Choroid plexus epithelial cell (primary cell): Measurements from ENCODE around the gene TECTB.

ENCODE experiments used
- DNase-seq: peaks from one replicate; pipeline ENCODE4 v3.0.0-alpha.2; 2010; ENCODE audit warnings: low read depth
- H3K4me3 ChIP-seq: 2 replicates; pipeline ENCODE4 v1.5.1; 2011; ENCODE audit warnings: low read depth, mild to moderate bottlenecking, control low read depth, low read length, moderate library complexity
- CTCF ChIP-seq: conservative IDR thresholded peaks from 2 replicates; pipeline ENCODE4 v1.5.1; 2011; ENCODE audit warnings: low read depth, mild to moderate bottlenecking, control low read depth, inconsistent platforms, low read length, moderate library complexity

Gene TECTB

GRCh38 chr10:112295853-112296830, 12.9 kb downstream of the TECTB start:
- peak; percentile 92 for DNase-seq
- H3K4me3 ChIP-seq = no peak overlapping the region
- TF ChIP-seq CTCF = no peak

DNA sequence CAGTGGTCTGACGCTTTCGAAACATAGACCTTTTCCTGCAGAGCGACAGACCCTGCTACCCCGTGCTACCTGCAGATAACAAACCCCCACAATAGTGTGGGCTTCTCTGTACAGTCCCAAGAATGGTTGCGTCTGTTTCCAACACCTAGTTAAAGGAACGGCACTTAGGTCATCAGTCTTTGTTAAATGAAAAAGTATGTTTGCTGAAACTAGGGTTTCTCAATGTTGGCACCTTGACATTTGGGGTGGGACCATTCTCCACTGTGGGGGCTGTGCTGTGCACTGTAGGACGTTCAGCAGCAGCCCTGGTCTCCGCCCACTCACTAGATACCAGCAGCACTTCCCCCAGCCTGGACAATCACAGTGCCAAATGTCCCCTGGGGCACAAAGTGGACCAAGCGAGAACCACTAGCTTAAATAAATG, 13.7 kb downstream of the TECTB start:
- H3K4me3 ChIP-seq = no peak overlapping the region
- DNase-seq = peak; percentile 13
- TF ChIP-seq CTCF = no peak

DNA sequence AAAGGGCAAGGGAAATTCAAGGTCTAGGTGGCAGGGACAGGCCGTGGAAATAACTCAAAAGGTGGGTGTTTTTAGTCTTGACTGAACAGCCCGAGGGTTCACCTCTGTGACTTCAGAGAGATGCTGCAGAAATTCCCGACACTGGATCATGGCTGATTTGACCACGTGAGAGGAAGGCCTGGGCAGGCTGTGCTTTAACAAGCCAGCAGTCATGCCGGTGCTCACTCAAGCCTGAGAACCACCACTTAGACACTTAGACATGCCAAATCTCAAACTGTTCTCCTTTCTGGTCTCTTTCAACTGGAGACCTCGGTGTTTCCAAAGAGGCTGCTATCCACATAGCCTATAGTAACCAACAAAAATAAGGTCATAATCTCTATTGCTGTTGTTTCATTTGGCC, 15.4 kb downstream of the TECTB start:
- no peak overlapping the region for H3K4me3 ChIP-seq
- no peak for TF ChIP-seq CTCF
- DNase-seq = no peak

DNA sequence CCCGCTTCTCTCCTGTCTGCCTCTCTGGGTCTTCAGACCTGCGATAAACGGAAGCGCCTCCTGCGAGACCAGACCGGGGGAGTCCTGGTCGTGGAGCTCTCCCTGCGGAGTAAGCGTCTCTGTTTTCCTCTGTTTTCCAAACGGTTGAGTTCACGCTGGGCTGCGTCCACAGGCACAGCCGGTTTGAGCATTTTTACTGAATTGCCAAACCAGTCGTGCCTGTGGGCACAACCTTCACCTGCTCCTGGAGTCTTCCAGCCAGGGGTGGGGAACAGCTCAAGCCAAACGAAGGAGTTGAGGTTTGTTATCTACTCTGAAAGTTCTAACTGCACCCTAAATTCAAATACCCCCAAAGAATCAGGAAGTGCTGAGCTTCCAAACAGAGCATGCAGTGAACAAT, 16.3 kb downstream of the TECTB start:
- H3K4me3 ChIP-seq = no peak overlapping the region
- DNase-seq = no peak
- no peak for TF ChIP-seq CTCF

GRCh38 chr10:112302335-112302734, 19.1 kb downstream of the TECTB start:
- DNase-seq = no peak
- TF ChIP-seq CTCF = no peak
- no peak overlapping the region for H3K4me3 ChIP-seq

- no peak for DNase-seq
- H3K4me3 ChIP-seq = no peak overlapping the region
- no peak for TF ChIP-seq CTCF
These were observed 20.3 kb downstream of the TECTB start for GRCh38 chr10:112303528-112303927.
